ENCODE results near the gene ZNF668. TPM values are rescaled to one million over a fixed set of nuclear protein-coding genes. Genes with fewer than 3 reads are reported as not detected.
"Not testable (repeated sequence)": the region's sequence is repeated elsewhere in the genome, so short reads cannot be mapped to it uniquely, and the experiment has no call there.

Gene ZNF668
- total and polyA plus RNA-seq, 8 donors: 3.8 to 12.2 (median 5.6) TPM

DNA sequence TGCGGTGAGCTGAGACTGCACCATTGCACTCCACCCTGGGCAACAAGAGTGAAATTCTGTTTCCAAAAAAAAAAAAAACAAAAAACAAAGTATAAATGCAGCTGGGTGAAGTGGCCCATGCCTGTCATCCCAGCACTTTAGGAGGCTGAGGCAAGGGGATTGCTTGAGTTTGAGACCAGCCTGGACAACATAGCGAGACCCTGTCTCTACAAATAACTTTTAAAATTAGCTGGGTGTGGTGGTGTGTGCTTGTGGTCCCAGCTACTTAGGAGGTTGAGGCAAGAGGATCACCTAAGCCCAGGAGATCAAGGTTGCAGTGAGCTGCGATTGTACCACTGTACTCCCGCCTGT lies 50.8 kb downstream of the ZNF668 start:
- Histone ChIP-seq H3K27ac (no peak overlapping the region), H3K9me3 (no peaks in the 10 kb centered on the region), H3K4me3 (no peak overlapping the region), H3K27me3 (no peaks in the 10 kb centered on the region), H3K36me3 (no peaks in the 10 kb centered on the region), H3K4me1 (peaks cover 0 to 6% of the 10 kb centered on the region in 2 donors)
- no peak for DNase-seq
- intact Hi-C loops (cut with DNase I): no loop called here
- TF ChIP-seq, protein P1, sequence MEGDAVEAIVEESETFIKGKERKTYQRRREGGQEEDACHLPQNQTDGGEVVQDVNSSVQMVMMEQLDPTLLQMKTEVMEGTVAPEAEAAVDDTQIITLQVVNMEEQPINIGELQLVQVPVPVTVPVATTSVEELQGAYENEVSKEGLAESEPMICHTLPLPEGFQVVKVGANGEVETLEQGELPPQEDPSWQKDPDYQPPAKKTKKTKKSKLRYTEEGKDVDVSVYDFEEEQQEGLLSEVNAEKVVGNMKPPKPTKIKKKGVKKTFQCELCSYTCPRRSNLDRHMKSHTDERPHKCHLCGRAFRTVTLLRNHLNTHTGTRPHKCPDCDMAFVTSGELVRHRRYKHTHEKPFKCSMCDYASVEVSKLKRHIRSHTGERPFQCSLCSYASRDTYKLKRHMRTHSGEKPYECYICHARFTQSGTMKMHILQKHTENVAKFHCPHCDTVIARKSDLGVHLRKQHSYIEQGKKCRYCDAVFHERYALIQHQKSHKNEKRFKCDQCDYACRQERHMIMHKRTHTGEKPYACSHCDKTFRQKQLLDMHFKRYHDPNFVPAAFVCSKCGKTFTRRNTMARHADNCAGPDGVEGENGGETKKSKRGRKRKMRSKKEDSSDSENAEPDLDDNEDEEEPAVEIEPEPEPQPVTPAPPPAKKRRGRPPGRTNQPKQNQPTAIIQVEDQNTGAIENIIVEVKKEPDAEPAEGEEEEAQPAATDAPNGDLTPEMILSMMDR (IDR thresholded peaks at IDR 0.05): no peak
- ATAC-seq: no peak

DNA sequence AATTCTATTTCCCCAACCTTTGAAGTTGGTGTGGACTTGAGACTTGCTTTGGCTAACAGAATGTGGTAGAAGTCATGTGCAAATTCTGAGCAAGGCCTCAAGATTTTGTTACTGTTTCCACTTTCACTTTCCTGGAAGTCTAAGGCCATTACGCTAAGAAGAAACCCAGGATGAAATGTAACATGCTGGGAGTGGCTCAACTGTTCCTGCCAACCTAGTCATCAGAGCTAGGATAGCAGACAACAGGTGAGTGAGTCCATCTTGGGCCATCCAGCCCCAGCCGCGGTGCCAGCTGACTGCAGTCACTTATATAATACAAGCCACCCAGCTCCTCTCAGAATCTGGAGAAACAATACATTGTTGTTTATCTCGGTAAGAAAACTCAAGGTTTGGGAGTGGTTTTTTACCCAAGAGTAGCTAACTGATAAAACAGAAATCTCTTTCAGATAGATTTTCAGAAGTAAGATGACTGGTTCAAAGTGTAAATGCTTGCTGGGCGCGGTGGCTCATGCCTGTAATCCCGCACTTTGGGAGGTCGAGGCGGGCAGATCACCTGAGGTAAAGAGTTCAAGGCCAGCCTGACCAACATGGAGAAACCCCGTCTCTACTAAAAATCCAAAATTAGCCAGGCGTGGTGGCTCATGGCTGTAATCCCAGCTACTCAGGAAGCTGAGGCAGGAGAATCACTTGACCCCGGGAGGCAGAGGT lies 51.3 kb downstream of the ZNF668 start:
- DNase-seq (no peak), ATAC-seq (no peak)
- no peaks in the 10 kb centered on the region for H3K9me3 ChIP-seq
- no peak overlapping the region for H3K27ac ChIP-seq
- peaks cover 0 to 3% of the 10 kb centered on the region in 2 donors for H3K27me3 ChIP-seq
- no peaks in the 10 kb centered on the region for H3K36me3 ChIP-seq
- peaks cover 0 to 6% of the 10 kb centered on the region in 2 donors for H3K4me1 ChIP-seq
- intact Hi-C loops (cut with DNase I): no loop called here
- TF ChIP-seq, protein P1 (IDR thresholded peaks at IDR 0.05): no peak
- H3K4me3 ChIP-seq: no peak overlapping the region

DNA sequence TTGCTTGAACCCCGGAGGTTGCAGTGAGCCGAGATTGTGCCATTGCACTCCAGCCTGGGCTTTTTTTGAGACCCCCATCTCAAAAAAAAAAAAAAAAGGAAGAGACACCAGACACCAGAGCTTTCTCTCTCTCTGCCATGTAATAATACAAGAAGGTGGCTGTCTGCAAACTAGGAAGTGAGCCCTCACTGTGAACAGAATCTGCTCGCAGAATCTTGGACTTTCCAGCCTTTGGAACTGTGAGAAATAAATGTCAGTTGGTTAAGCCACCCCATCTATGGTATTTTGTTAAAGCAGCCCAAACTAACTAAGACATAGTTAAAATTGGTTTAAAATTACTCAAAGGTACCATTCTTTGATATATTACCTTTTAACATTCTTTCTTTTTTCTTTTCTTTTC lies 53.5 kb downstream of the ZNF668 start:
- DNase-seq: no peak

DNA sequence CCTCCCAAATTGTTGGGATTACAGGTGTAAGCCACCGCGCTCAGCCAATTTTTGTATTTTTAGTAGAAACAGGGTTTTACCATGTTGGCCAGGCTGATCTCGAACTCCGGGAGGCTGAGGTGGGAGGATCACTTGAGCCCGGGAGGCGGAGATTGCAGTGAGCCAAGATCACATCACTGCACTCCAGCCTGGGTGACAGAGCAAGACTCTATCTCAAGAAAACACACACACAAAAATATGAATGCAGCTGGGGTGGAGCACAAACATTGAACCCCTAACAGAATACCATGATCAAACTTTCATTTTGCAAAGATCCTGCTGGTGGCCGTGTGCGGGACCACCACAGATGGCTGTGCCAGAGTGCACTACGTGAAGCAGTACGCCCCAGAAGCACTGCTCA lies 56.3 kb downstream of the ZNF668 start:
- H3K36me3 ChIP-seq; DNase-seq; ATAC-seq; H3K9me3 ChIP-seq; H3K27ac ChIP-seq; H3K4me1 ChIP-seq; intact Hi-C loops (cut with DNase I); H3K4me3 ChIP-seq: not testable (repeated sequence)
- H3K27me3 ChIP-seq: peaks cover 0 to 48% of the 10 kb centered on the region in 2 donors

More for the DNA sequence above, 53.5 kb downstream of the ZNF668 start:
- H3K9me3 ChIP-seq: no peaks in the 10 kb centered on the region
- no peaks in the 10 kb centered on the region for H3K36me3 ChIP-seq
- no peak overlapping the region for H3K4me3 ChIP-seq
- peaks cover 0 to 25% of the 10 kb centered on the region in 2 donors for H3K27me3 ChIP-seq
- intact Hi-C loops (cut with DNase I): no loop called here
- ATAC-seq: no peak
- TF ChIP-seq, protein P1 (IDR thresholded peaks at IDR 0.05): no peak
- H3K27ac ChIP-seq: no peak overlapping the region
- peaks cover 0 to 6% of the 10 kb centered on the region in 2 donors for H3K4me1 ChIP-seq

DNA sequence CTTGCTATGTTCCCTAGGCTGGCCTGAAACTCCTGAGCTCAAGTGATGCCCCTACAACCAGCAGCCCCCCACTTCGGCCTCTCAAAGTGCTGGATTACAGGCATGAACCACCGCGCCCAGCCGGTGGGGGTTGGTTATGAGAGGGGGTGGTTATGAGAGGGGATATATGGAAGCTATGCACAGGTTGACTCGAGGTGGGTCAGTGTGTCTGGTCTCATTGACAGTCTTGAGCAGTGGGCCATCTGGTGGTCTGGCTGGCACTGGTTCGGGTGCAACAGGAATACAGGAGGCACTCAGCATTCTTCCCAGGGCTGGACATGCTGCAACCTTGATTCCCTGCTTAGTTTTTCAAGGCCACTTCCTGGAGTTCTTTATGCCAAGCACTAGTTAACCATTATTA lies 58.0 kb downstream of the ZNF668 start:
- TF ChIP-seq, protein P1 (IDR thresholded peaks at IDR 0.05): no peak
- DNase-seq (no peak), ATAC-seq (no peak)
- Histone ChIP-seq H3K27ac (no peak overlapping the region), H3K36me3 (no peaks in the 10 kb centered on the region), H3K27me3 (peaks cover 12 to 65% of the 10 kb centered on the region in 2 donors), H3K4me1 (no peaks in the 10 kb centered on the region), H3K4me3 (no peak overlapping the region), H3K9me3 (no peaks in the 10 kb centered on the region)
- intact Hi-C loops (cut with DNase I): no loop called here

DNA sequence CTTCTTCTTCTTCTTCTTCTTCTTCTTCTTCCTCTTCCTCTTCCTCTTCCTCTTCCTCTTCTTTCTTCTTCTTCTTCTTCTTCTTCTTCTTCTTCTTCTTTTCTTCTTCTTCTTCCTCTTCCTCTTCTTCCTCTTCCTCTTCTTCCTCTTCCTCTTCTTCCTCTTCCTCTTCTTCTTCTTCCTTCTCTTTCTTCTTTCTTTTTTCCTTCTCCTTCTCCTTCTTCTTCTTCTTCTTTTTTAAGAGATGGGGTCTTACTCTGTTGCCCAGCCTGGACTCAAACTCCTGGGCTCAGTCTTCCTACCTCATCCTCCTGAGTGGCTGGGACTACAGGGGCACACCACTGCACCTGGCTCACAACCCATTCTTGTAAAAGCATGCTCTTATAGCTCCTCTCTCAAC lies 60.7 kb downstream of the ZNF668 start:
- H3K4me1 ChIP-seq; H3K36me3 ChIP-seq; H3K9me3 ChIP-seq; DNase-seq; ATAC-seq; intact Hi-C loops (cut with DNase I); H3K4me3 ChIP-seq; H3K27ac ChIP-seq: not testable (repeated sequence)
- peaks cover 32 to 92% of the 10 kb centered on the region in 2 donors for H3K27me3 ChIP-seq

DNA sequence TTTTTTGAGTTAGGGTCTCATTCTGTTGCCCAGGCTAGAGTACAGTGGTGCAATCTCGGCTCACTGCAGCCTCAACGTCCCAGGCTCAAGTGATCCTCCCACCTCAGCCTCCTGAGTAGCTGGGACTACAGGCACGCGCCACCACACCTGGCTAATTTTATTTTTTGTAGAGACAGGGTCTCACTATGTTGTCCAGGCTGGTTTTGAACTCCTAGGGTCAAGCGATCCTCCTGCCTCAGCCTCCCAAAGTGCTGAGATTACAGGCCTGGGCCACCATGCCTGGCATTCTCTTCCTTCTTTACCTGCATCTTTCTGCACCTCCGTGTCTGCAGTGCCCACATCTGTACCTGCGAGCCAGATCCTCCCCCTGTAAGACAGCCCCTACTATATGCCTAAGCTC lies 62.2 kb downstream of the ZNF668 start:
- ATAC-seq: not testable (repeated sequence)

More for the DNA sequence above, 62.2 kb downstream of the ZNF668 start:
- H3K27ac ChIP-seq; H3K4me1 ChIP-seq; DNase-seq; H3K36me3 ChIP-seq; H3K4me3 ChIP-seq; intact Hi-C loops (cut with DNase I); H3K9me3 ChIP-seq: not testable (repeated sequence)
- H3K27me3 ChIP-seq: peaks cover 38 to 95% of the 10 kb centered on the region in 2 donors

Data from left lung (tissue), 10 donors.